Naive thymus-derived CD4-positive, alpha-beta T cell (primary cell): ENCODE results near the gene GOLGA8K. TPM values are rescaled to one million over a fixed set of nuclear protein-coding genes. Genes with fewer than 3 reads are reported as not detected.
"Not testable (repeated sequence)": the region's sequence is repeated elsewhere in the genome, so short reads cannot be mapped to it uniquely, and the experiment has no call there.

Experiments
- ATAC-seq: fragments of 150-1000 bp; cut with Tn5 transposase; 2 replicates; pipeline ENCODE4 v1.10.0; 2021; ENCODE audit warnings: mild to moderate bottlenecking, moderate library complexity
- CTCF ChIA-PET: fragments of 350-600 bp; sonication (Branson Sonifier 250); formaldehyde crosslinking; loops from one replicate; lab custom pipeline; 2021; ENCODE audit warnings: antibody characterized with exemption; lab: Charles Lee
- POLR2A ChIA-PET: fragments of 350-600 bp; sonication (Branson Sonifier 250); formaldehyde crosslinking; loops from one replicate; lab custom pipeline; 2021; ENCODE audit warnings: antibody characterized with exemption, inconsistent platforms; lab: Charles Lee
- DNase-seq, 9 donors: peaks; one replicate each; pipeline versions ENCODE4 v3.0.0 to v3.0.0-alpha.2; 2020 to 2022; ENCODE audit warnings: mixed read lengths in 1 of 9
- H3K27ac ChIP-seq: one replicate; pipeline ENCODE4 v1.7.0; 2013; ENCODE audit warnings: mild to moderate bottlenecking, low read depth, low read length, moderate library complexity
- H3K27me3 ChIP-seq, 2 donors: one replicate each; pipeline ENCODE4 v1.7.0; 2013; ENCODE audit warnings: low read length in 2 of 2, mild to moderate bottlenecking in 2 of 2, moderate library complexity in 2 of 2; ENCODE audit not compliant: control insufficient read depth in 2 of 2, insufficient read depth in 2 of 2
- H3K36me3 ChIP-seq, 3 experiments: 1 replicate in 2 of 3; 2 replicates in 1 of 3; pipeline ENCODE4 v1.7.0; 2013; ENCODE audit warnings: low read length in 3 of 3, mild to moderate bottlenecking in 3 of 3, moderate library complexity in 1 of 3; ENCODE audit not compliant: insufficient read depth in 3 of 3, control insufficient read depth in 2 of 3
- H3K4me1 ChIP-seq, 2 donors: one replicate each; pipeline ENCODE4 v1.7.0; 2013; ENCODE audit warnings: low read length in 2 of 2, mild to moderate bottlenecking in 2 of 2, moderate library complexity in 1 of 2; ENCODE audit not compliant: control insufficient read depth in 2 of 2, insufficient read depth in 2 of 2
- H3K4me3 ChIP-seq: 2 replicates; pipeline ENCODE4 v1.7.0; 2013; ENCODE audit warnings: mild to moderate bottlenecking, low read length
- H3K9me3 ChIP-seq, 3 experiments: 1 replicate in 2 of 3; 2 replicates in 1 of 3; pipeline ENCODE4 v1.7.0; 2013; ENCODE audit warnings: low read length in 3 of 3; ENCODE audit not compliant: control insufficient read depth in 2 of 3
- H3K27ac Mint-ChIP-seq, 9 donors: one replicate each; pipeline ENCODE4 v1.8.0; 2020 to 2022; ENCODE audit warnings: mixed read lengths in 9 of 9, mild to moderate bottlenecking in 8 of 9, moderate library complexity in 5 of 9, inconsistent platforms in 2 of 9
- H3K27me3 Mint-ChIP-seq, 5 donors: one replicate each; pipeline ENCODE4 v1.8.0; 2021 to 2022; ENCODE audit warnings: mixed read lengths in 5 of 5, mild to moderate bottlenecking in 1 of 5
- H3K36me3 Mint-ChIP-seq, 5 donors: one replicate each; pipeline ENCODE4 v1.8.0; 2020 to 2022; ENCODE audit warnings: mixed read lengths in 5 of 5, mild to moderate bottlenecking in 3 of 5, inconsistent platforms in 1 of 5
- H3K4me1 Mint-ChIP-seq, 7 donors: one replicate each; pipeline ENCODE4 v1.8.0; 2020 to 2022; ENCODE audit warnings: mixed read lengths in 7 of 7, mild to moderate bottlenecking in 3 of 7, inconsistent platforms in 1 of 7
- H3K4me3 Mint-ChIP-seq, 10 donors: one replicate each; pipeline ENCODE4 v1.8.0; 2020 to 2022; ENCODE audit warnings: mild to moderate bottlenecking in 10 of 10, mixed read lengths in 10 of 10, moderate library complexity in 6 of 10, inconsistent platforms in 2 of 10
- H3K9me3 Mint-ChIP-seq, 11 donors: one replicate each; pipeline ENCODE4 v1.8.0; 2020 to 2022; ENCODE audit warnings: mixed read lengths in 11 of 11, mild to moderate bottlenecking in 4 of 11, inconsistent platforms in 1 of 11, moderate library complexity in 1 of 11
- intact Hi-C, 2 donors: fragments of 100-400 bp; cut with micrococcal nuclease; formaldehyde crosslinking; loops; one replicate each; pipeline ENCODE4 v1.15.1; 2023
- polyA plus RNA-seq, 2 donors: library from polyadenylated mRNA; unstranded; fragments of 300-500 nt; fragmentation: Illumina TruSeq; gene quantifications; one replicate each; pipeline ENCODE4 v1.2.3, GENCODE V29; 2021
- total RNA-seq, 6 experiments: library from RNA in 5 of 6; stranded (reverse) in 5 of 6; gene quantifications; 1 replicate in 5 of 6; 2 replicates in 1 of 6; pipeline ENCODE4 v1.2.3 and lab custom pipeline; 2021 to 2026

GOLGA8K gene
- total RNA-seq = 1 to 10 TPM in 3 of 5 experiments, under 1 TPM in 2; 0.36 to 1.5 (median 1.2) TPM
- polyA plus RNA-seq = not detected
- not detected for total RNA-seq (lab: John Stamatoyannopoulos, UW)

DNA sequence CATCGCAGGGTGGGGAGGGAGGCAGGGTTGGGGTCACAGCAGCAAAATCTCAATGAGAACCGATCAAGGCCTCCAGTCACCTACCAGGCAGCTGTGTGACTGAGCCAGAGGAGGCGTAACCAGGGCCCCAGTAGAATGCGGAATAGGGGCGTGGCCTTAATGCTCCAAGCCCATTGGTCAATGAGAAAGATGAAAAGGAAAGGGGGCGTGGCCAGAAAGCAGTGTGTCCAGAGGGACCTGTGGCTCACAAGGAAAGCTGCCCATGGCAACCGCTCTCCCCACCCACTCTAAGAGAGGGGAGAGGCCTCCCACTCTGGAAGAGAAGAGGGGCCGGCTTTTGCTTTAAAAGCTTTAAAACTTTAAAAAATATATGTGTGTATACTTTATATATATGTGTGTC is at the start of gene GOLGA8K:
Gene GOLGA8K, minus strand, starts transcription at position 101 of the 400 bp plus-strand sequence. Its CDS starts 98 bp downstream, at position 3.
- DNase-seq, H3K27me3 ChIP-seq, ATAC-seq, H3K9me3 ChIP-seq, H3K4me1 ChIP-seq, H3K27me3 Mint-ChIP-seq, H3K4me3 Mint-ChIP-seq, H3K36me3 Mint-ChIP-seq, H3K4me3 ChIP-seq, H3K4me1 Mint-ChIP-seq, H3K9me3 Mint-ChIP-seq, H3K27ac ChIP-seq, intact Hi-C loops, H3K36me3 ChIP-seq, CTCF ChIA-PET, POLR2A ChIA-PET, H3K27ac Mint-ChIP-seq: not testable (repeated sequence)

DNA sequence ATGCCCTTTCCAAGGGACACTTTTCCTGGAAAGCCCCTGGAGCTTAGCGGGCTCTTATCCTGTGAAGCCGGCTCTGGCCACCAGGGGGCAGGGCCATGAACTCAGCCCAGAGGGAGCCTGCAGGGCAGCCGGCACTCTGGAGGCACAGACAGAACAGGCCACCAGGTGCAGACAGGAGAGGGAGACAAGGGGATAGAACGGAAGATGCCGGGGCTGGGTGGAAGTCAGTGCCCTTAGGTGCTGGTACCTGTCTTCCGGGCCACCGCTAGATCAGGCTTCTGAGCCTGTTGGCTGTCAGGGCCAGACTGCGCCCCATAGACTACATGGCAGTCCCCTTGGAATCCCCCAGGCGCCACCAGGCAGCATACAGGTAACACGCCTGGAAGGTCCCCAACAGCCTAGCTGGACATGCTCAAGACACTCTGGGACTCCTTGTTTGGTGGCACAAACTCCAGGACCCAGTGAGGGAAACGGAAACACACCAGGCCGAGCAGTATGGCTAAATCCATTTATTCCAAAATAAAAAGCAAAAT is 37.4 kb upstream of the GOLGA8K start:
- CTCF ChIA-PET, H3K27me3 ChIP-seq, H3K9me3 Mint-ChIP-seq, H3K4me1 ChIP-seq, H3K4me3 Mint-ChIP-seq, H3K27ac Mint-ChIP-seq, H3K36me3 ChIP-seq, H3K27me3 Mint-ChIP-seq, H3K4me3 ChIP-seq, H3K4me1 Mint-ChIP-seq, H3K27ac ChIP-seq, H3K9me3 ChIP-seq, POLR2A ChIA-PET, intact Hi-C loops, H3K36me3 Mint-ChIP-seq: not testable (repeated sequence)
- ATAC-seq = peak; percentile 77
- DNase-seq = peak in 2 of 9 donors; percentile 2 to 17

GRCh38 chr15:32434102-32434963 is 31.2 kb upstream of the GOLGA8K start:
- H3K4me3 Mint-ChIP-seq, H3K36me3 Mint-ChIP-seq, H3K36me3 ChIP-seq, H3K4me1 ChIP-seq, H3K27ac Mint-ChIP-seq, H3K4me1 Mint-ChIP-seq, H3K27me3 Mint-ChIP-seq, H3K4me3 ChIP-seq, H3K9me3 ChIP-seq, intact Hi-C loops, POLR2A ChIA-PET, H3K9me3 Mint-ChIP-seq, CTCF ChIA-PET, DNase-seq, H3K27ac ChIP-seq, H3K27me3 ChIP-seq: not testable (repeated sequence)
- peak; percentile 86 for ATAC-seq

GRCh38 chr15:32427635-32428034 is 24.5 kb upstream of the GOLGA8K start:
- H3K27me3 Mint-ChIP-seq, H3K27ac ChIP-seq, H3K4me3 ChIP-seq, DNase-seq, H3K4me1 Mint-ChIP-seq, POLR2A ChIA-PET, CTCF ChIA-PET, H3K9me3 Mint-ChIP-seq, H3K27ac Mint-ChIP-seq, H3K9me3 ChIP-seq, intact Hi-C loops, H3K27me3 ChIP-seq, H3K4me3 Mint-ChIP-seq, H3K4me1 ChIP-seq, H3K36me3 Mint-ChIP-seq, H3K36me3 ChIP-seq: not testable (repeated sequence)
- peak; percentile 62 for ATAC-seq

DNA sequence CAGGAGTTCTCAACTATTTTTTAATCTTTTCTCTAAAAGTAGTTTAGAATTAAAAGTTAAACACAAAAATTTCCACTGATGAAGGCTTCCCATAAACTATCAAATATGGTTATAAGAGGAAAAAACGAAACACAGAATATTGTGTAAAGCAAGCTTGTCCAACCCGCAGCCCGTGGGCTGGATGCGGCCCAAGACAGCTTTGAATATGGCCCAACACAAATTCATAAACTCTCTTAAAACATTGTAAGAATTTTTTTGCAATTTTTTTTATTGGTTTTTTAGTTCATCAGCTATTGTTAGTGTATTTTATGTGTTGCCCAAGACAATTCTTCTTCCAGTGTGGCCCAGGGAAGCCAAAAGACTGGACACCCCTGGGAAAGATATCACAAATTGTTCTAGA is 23.4 kb upstream of the GOLGA8K start:
- not testable (repeated sequence) for H3K4me1 Mint-ChIP-seq, ATAC-seq

DNA sequence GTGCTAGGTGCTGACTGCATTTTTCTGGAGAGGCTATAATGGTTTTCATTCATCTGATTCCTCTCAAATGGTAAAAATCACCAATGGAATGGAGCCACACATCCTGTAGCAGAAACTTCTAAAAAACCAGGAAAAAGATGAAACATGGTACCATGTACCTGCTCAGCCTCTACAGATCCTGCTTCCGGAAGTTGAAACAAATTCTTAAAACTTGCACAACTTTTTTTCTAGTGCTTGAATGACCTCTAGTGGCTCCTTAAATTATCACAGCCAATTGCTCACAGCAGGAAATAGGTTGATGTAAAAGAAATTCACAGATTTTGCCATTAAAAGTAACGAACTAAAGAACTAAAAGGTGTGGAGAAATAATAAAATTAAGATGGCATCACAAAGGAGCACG is 4.8 kb upstream of the GOLGA8K start:
- H3K27me3 ChIP-seq, H3K27me3 Mint-ChIP-seq, H3K27ac Mint-ChIP-seq, H3K27ac ChIP-seq, intact Hi-C loops, H3K4me3 Mint-ChIP-seq, H3K4me1 ChIP-seq, H3K4me3 ChIP-seq, H3K36me3 ChIP-seq, H3K9me3 Mint-ChIP-seq, CTCF ChIA-PET, H3K9me3 ChIP-seq, H3K36me3 Mint-ChIP-seq, POLR2A ChIA-PET, H3K4me1 Mint-ChIP-seq: not testable (repeated sequence)
- peak in 6 of 9 donors; percentile 3 to 56 (median 36) for DNase-seq
- peak; percentile 46 for ATAC-seq

More for the DNA sequence above, 23.4 kb upstream of the GOLGA8K start:
- H3K27ac Mint-ChIP-seq, H3K27me3 Mint-ChIP-seq, H3K4me3 ChIP-seq, H3K36me3 Mint-ChIP-seq, intact Hi-C loops, POLR2A ChIA-PET, H3K27ac ChIP-seq, DNase-seq, H3K9me3 Mint-ChIP-seq, H3K4me3 Mint-ChIP-seq, H3K9me3 ChIP-seq, H3K27me3 ChIP-seq, H3K36me3 ChIP-seq, CTCF ChIA-PET, H3K4me1 ChIP-seq: not testable (repeated sequence)

DNA sequence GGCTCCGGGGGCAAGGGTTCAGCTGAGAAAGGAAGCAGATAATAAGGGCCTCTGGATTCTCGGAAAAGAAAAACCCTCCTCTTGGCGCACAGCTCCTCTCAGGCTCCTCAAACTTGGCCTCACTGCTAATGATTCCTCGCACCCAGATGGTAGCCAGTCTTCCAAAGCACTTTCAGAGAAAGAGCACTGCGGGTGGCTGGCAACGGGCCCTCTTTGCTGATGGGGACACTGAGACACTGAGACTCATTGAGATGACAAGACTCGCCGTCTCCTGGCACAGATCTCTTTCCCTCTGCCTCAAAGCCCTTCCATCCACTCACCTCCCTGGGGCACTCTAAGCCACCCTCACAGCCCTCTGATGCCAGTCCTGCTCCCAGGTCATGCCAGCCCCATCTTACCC is 6.6 kb downstream of the GOLGA8K start:
- H3K27ac Mint-ChIP-seq, H3K36me3 Mint-ChIP-seq, H3K4me1 Mint-ChIP-seq, H3K27me3 Mint-ChIP-seq, ATAC-seq, H3K9me3 Mint-ChIP-seq, DNase-seq, CTCF ChIA-PET, H3K4me3 Mint-ChIP-seq, H3K27me3 ChIP-seq, H3K9me3 ChIP-seq, H3K4me1 ChIP-seq, H3K36me3 ChIP-seq, H3K4me3 ChIP-seq, intact Hi-C loops, H3K27ac ChIP-seq, POLR2A ChIA-PET: not testable (repeated sequence)
